Stomach (tissue), 4 donors: Measurements from ENCODE around the gene PPP3CA.

Source experiments
- POLR2A ChIP-seq, 4 donors: fragments of 450-650 bp; IDR thresholded peaks; one replicate each; pipeline ENCODE4 v1.6.1; 2016; ENCODE audit warnings: antibody characterized with exemption in 4 of 4, control low read depth in 2 of 4, mild to moderate bottlenecking in 1 of 4, moderate library complexity in 1 of 4
- POLR2AphosphoS5 ChIP-seq, 3 donors: sonication (generic); formaldehyde crosslinking; IDR thresholded peaks; one replicate each; pipeline ENCODE4 v1.6.1; 2016; ENCODE audit warnings: antibody characterized with exemption in 3 of 3
- TF ChIP-seq, protein P1 (sequence below), 7 experiments: fragments of 450-650 bp in 4 of 7; fragments of 200-600 bp in 3 of 7; sonication (generic) in 3 of 7; IDR thresholded peaks; one replicate each; pipeline ENCODE4 v1.5.1; 2016 to 2019; ENCODE audit warnings: antibody characterized with exemption in 7 of 7, control low read depth in 2 of 7, mild to moderate bottlenecking in 1 of 7

GRCh38 chr4:101081695-101082369 is 265.5 kb downstream of the PPP3CA start:
- TF ChIP-seq, protein P1, sequence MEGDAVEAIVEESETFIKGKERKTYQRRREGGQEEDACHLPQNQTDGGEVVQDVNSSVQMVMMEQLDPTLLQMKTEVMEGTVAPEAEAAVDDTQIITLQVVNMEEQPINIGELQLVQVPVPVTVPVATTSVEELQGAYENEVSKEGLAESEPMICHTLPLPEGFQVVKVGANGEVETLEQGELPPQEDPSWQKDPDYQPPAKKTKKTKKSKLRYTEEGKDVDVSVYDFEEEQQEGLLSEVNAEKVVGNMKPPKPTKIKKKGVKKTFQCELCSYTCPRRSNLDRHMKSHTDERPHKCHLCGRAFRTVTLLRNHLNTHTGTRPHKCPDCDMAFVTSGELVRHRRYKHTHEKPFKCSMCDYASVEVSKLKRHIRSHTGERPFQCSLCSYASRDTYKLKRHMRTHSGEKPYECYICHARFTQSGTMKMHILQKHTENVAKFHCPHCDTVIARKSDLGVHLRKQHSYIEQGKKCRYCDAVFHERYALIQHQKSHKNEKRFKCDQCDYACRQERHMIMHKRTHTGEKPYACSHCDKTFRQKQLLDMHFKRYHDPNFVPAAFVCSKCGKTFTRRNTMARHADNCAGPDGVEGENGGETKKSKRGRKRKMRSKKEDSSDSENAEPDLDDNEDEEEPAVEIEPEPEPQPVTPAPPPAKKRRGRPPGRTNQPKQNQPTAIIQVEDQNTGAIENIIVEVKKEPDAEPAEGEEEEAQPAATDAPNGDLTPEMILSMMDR (IDR thresholded peaks at IDR 0.05) = no peak
- TF ChIP-seq POLR2AphosphoS5 (IDR thresholded peaks at IDR 0.05) = no peak
- TF ChIP-seq POLR2A (IDR thresholded peaks at IDR 0.05) = no peak
